Adipose tissue (tissue), 3 donors: ENCODE measurements around the gene PCCB. TPM values are rescaled to one million over a fixed set of nuclear protein-coding genes. Genes with fewer than 3 reads are reported as not detected.
"Not testable (repeated sequence)": the region's sequence is repeated elsewhere in the genome, so short reads cannot be mapped to it uniquely, and the experiment has no call there.

ENCODE experiments used
- H3K27ac ChIP-seq: one replicate; pipeline ENCODE4 v1.5.1; 2013; ENCODE audit warnings: low read depth, low read length
- WGBS, 3 donors: extraction: QIAGEN DNeasy Blood & Tissue Kit; methylation state at CpG; one replicate each; pipeline ENCODE4 v1.1.7; 2013; 5-methylcytosine and 5-hydroxymethylcytosine counted together
- polyA plus RNA-seq, 3 donors: library from polyadenylated mRNA; stranded (reverse); fragments of 200-250 nt; gene quantifications; one replicate each; pipeline ENCODE4 v1.2.3, GENCODE V29; 2013
- donor health status: healthy with polysubstance abuse.
- donor health status: Bipolar disorder and iron deficiency.
- donor health status: healthy.

PCCB gene
- polyA plus RNA-seq, 3 donors, result 13.2 to 41.2 (median 26.8) TPM

DNA sequence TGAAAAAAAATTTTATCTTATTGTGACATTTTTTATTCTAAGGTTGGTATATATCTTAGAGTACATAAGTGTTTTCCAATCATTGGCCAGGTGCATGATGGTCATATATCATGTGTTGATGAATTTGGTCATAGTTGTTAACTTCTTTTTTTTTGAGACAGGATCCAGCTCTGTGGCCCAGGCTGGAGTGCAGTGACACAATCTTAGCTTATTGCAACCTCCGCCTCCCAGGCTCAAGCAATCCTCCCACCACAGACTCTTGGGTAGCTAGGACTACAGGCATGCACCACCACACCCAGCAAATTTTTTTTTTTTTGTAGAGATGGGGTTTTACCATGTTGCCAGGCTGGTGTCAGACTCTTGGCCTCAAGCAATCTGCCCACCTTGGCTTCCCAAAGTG, 44.0 kb downstream of the PCCB start:
- WGBS, 3 donors, result 68 to 100% (median 75%) methylated on average over 1 of the region's 1 CpG
- H3K27ac ChIP-seq, result no peak overlapping the region

DNA sequence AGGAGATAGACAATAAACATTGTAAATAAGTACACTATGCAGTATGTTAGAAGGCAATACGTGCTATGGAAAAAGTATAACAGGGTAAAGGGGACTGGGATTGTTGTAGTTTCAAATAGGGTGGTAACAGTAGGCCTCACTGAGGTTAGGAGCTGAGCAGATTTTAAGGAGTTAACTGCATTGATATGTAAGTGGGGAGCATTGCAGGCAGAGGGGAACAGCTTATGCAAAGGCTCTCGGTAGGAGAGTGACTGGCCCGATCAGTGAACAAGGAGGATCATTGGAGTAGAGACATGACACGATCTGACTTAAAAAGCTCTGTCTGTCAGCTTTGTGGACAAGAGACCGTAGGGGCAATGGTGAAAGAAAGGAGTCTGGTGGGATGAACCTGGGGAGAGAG, 46.8 kb downstream of the PCCB start:
- H3K27ac ChIP-seq, result no peak overlapping the region
- 85 to 91% (median 89%) methylated on average over 5 of the region's 5 CpGs for WGBS, 3 donors

GRCh38 chr3:136297826-136298225, 47.7 kb downstream of the PCCB start:
- no peak overlapping the region for H3K27ac ChIP-seq
- 95 to 96% (median 96%) methylated on average over 8 of the region's 8 CpGs for WGBS, 3 donors

GRCh38 chr3:136300444-136300843, 50.3 kb downstream of the PCCB start:
- WGBS, 3 donors, result 84 to 92% (median 90%) methylated on average over 2 of the region's 2 CpGs
- H3K27ac ChIP-seq, result no peak overlapping the region

DNA sequence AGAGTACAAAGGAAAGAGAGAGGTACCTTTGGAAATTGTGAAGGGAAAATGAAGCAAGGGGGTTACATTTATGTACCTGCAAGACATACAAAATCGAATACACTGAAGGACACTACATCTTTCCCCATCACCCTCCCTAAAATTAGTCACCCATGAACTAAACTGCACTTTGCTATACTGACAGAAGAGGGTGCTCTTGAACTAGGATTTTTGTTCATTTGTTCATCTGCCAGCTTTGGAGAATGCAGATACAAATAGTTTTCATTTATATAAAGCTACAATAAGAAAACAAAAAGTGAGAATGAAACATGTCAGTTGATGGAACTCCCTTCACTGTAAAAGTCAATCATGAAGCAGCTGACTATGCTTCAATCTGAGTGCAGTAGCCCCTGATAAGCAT, 55.7 kb downstream of the PCCB start:
- H3K27ac ChIP-seq, result no peak overlapping the region
- WGBS, 3 donors, result 74 to 85% methylated on average over 1 of the region's 1 CpG; no CpG with 5 or more reads in 1 of the 3 donors

DNA sequence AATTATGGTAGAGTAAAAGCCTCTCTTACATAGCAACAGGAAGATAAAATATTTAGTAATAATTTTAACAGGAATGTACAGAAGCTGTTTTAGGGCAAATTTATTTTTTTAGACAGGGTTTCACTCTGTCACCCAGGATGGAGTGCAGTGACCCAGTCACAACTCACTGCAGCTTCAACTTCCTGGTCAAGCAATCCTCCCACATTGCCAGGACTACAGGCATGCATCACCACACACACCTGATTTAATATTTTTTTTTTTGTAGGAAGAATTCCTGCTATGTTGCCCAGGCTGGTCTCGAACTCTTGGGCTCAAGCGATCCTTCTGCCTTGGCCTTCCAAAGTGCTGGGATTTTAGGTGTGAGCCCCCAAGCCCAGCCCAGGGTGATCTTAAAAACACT, 61.1 kb downstream of the PCCB start:
- no peak overlapping the region for H3K27ac ChIP-seq
- WGBS, 3 donors, result 96 to 98% (median 97%) methylated on average over 2 of the region's 2 CpGs

GRCh38 chr3:136311968-136312367, 61.8 kb downstream of the PCCB start:
- no peak overlapping the region for H3K27ac ChIP-seq
- WGBS, 3 donors, result 94 to 97% (median 97%) methylated on average over 5 of the region's 5 CpGs

DNA sequence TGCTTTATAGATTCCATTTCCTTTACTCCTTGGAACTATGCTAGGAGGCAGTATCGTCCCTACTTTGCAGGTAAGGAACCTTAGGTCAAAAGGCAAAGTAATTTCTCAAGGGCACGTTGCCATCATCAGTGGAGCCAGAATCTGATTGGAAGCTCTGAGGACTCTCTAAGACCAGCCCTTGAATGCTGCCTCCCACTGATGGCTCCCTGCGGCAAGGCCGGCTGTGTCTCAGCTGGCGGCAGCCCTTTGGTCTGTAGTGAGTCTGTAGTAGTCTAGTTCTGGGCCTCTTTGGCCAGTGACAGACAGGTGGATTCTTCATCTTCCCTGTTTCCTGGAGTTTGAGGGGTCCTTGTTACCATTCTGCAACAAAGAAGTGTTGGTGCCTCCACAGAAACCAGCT, 76.2 kb downstream of the PCCB start:
- WGBS, 3 donors, result 96 to 99% (median 96%) methylated on average over 5 of the region's 5 CpGs
- H3K27ac ChIP-seq, result no peak overlapping the region

- no peak overlapping the region for H3K27ac ChIP-seq
- WGBS, 3 donors, result 96 to 98% (median 97%) methylated on average over 5 of the region's 5 CpGs
These were observed 77.5 kb downstream of the PCCB start for GRCh38 chr3:136327671-136328070.

GRCh38 chr3:136329593-136329992, 79.5 kb downstream of the PCCB start:
- 69 to 87% (median 86%) methylated on average over 5 of the region's 5 CpGs for WGBS, 3 donors
- H3K27ac ChIP-seq, result no peak overlapping the region

DNA sequence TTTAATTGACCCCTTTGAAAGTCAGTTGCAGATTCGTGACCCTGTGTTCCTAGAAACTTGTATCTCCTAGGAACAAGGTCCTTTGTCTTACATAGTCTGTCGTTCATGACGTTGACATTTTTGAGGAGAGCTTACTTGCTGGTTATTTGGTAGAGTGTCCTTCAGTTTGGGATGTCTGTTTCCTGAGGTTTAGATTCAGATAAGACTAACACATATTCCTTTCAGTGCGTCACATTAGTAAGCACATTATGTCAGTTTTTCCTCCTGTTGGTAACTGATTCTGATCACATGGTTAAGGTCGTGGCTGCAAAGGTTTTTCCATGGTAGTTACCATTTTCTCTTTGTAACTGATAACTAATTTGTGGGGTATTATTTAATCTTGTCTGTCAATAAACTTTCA, 80.8 kb downstream of the PCCB start:
- WGBS, 3 donors, result 79 to 87% (median 81%) methylated on average over 5 of the region's 5 CpGs
- H3K27ac ChIP-seq, result no peak overlapping the region

- H3K27ac ChIP-seq, result no peak overlapping the region
- WGBS, 3 donors, result 78 to 90% (median 83%) methylated on average over 1 of the region's 1 CpG
These were observed 82.2 kb downstream of the PCCB start for GRCh38 chr3:136332302-136332701.

GRCh38 chr3:136332776-136333175, 82.6 kb downstream of the PCCB start:
- H3K27ac ChIP-seq, result no peak overlapping the region

DNA sequence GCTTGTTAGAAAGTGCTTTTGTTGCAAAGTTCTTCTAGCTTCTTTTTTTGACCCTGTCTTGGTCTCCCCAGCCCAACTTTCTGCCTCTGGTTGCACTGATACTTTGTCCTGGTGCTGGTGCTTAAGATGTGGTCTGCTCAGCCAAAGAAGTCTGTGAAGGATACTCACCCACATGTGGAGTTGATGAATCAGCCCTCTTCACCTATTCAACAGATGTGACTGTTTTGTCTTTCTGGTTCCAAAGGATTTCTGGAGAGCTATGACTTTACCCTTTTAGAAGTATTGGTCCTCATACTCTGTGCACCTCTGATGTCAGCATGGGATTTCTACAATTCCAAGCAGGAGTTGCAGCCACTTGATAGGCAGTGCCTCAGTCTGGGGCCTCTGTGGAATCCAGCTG, 84.1 kb downstream of the PCCB start:
- no peak overlapping the region for H3K27ac ChIP-seq

GRCh38 chr3:136334726-136335125, 84.6 kb downstream of the PCCB start:
- H3K27ac ChIP-seq, result not testable (repeated sequence)
- WGBS, 3 donors, result 95 to 98% (median 97%) methylated on average over 5 to 6 of the region's 6 CpGs

- H3K27ac ChIP-seq, result no peak overlapping the region
- WGBS, 3 donors, result 96 to 98% (median 98%) methylated on average over 4 of the region's 4 CpGs
These were observed 86.4 kb downstream of the PCCB start for GRCh38 chr3:136336329-136337100.

GRCh38 chr3:136343446-136343845, 93.3 kb downstream of the PCCB start:
- 46 to 95% (median 84%) methylated on average over 2 of the region's 2 CpGs for WGBS, 3 donors
- H3K27ac ChIP-seq, result no peak overlapping the region

- H3K27ac ChIP-seq, result no peak overlapping the region
- WGBS, 3 donors, result 32 to 72% (median 50%) methylated on average over 5 of the region's 5 CpGs
These were observed 93.9 kb downstream of the PCCB start for GRCh38 chr3:136343873-136344555.

GRCh38 chr3:136346486-136346885, 96.3 kb downstream of the PCCB start:
- WGBS, 3 donors, result 63 to 98% (median 87%) methylated on average over 5 of the region's 5 CpGs
- H3K27ac ChIP-seq, result no peak overlapping the region

DNA sequence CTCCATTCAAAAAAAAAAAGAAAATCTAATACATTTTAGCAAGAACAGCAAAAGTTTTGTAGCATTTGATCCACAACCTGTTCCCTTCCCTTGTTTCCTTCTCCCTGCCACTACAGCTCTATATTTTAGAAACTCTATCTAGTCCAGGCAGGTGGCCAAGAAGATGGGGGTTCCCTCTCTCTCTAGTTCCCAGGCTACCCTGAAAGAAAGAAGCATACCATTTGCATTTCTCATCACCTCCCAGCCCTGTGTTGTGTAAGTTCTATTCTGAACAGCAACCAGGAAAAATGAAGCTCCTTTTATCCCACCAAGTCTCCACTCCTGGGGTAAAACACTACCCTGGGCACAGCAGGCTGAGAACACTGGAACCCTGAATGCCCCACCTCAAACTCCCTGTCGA, 100.0 kb downstream of the PCCB start:
- no peak overlapping the region for H3K27ac ChIP-seq
- 87 to 100% (median 96%) methylated on average over 1 of the region's 1 CpG for WGBS, 3 donors
